ENCODE results near the gene FXN. TPM values are rescaled to one million over a fixed set of nuclear protein-coding genes. Genes with fewer than 3 reads are reported as not detected.

FXN gene
- total and polyA plus RNA-seq, 4 donors = 4.7 to 41.7 (median 23.9) TPM

DNA sequence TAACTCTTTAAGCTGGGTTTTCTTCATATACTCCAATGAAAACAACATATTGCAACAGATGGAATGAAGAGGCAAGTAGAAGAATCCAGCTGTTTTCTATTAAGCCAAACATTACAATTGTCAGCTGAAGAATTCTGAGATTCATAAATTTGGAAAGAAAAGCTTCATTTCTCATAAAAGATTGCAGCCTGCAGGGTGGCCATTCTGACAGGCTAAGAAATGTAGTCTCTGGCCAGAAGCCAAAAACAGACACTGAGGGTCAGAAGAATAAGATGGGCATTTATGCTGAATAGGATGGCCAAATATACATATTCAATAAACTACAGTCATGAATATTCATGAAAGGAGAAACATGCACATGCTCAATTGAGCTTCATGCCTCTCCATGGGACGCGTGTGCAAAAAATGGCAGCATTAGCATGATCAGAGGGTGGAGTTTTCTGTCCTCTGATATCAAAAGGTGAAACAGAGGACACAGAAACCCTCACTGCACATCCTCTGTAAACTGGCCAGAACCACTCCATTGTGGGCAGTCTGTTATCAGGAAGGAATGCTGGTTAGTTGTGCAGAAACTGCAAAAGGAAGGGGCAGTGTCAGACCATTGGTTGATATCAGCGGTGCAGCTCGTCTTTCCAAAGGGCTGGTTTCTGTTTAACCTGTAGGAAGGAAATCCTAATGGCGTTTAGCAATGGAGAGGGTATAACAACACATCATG, 50.2 kb downstream of the FXN start:
- Histone ChIP-seq H3K4me1 (ENCODE audit: control insufficient read depth in 4 of 4, insufficient read depth in 4 of 4, low read length in 3 of 4) (peaks cover 10 to 20% (median 14%) of the 10 kb centered on the region in 4 donors), H3K36me3 (ENCODE audit: control insufficient read depth in 4 of 4, insufficient read depth in 3 of 4, low read depth in 1 of 4, low read length in 3 of 4) (no peaks in the 10 kb centered on the region), H3K4me3 (ENCODE audit: low read depth in 1 of 3, low read length in 3 of 3) (no peak overlapping the region), H3K27ac (ENCODE audit: low read depth in 1 of 2, low read length in 2 of 2) (peak overlapping the region; percentile 34 to 81), H3K27me3 (ENCODE audit: control insufficient read depth in 4 of 4, insufficient read depth in 4 of 4, low read length in 3 of 4) (no peaks in the 10 kb centered on the region), H3K9ac (ENCODE audit: low read depth in 1 of 2, low read length in 2 of 2) (no peak overlapping the region), H3K9me3 (ENCODE audit: control insufficient read depth in 4 of 4, low read length in 3 of 4) (no peaks in the 10 kb centered on the region)
- TF ChIP-seq, protein P1, sequence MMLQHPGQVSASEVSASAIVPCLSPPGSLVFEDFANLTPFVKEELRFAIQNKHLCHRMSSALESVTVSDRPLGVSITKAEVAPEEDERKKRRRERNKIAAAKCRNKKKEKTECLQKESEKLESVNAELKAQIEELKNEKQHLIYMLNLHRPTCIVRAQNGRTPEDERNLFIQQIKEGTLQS (IDR thresholded peaks at IDR 0.05) = no peak
- TF ChIP-seq FOXA2 (IDR thresholded peaks at IDR 0.05) = no peak
- peak in 1 of 2 donors; percentile 30 for TF ChIP-seq RAD21 (IDR thresholded peaks at IDR 0.05)
- TF ChIP-seq, protein P2, sequence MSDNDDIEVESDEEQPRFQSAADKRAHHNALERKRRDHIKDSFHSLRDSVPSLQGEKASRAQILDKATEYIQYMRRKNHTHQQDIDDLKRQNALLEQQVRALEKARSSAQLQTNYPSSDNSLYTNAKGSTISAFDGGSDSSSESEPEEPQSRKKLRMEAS (IDR thresholded peaks at IDR 0.05) = no peak
- no peak for TF ChIP-seq GABPA (IDR thresholded peaks at IDR 0.05 in 1 of 2, conservative IDR thresholded peaks at IDR 0.05 in 1 of 2)
- no peak for TF ChIP-seq FOXA1 (IDR thresholded peaks at IDR 0.05)
- TF ChIP-seq JUND (IDR thresholded peaks at IDR 0.05) = no peak
- peak; percentile 25 for TF ChIP-seq NR2F2 (IDR thresholded peaks at IDR 0.05)
- TF ChIP-seq HNF4A (conservative IDR thresholded peaks at IDR 0.05) = no peak
- no peak for TF ChIP-seq TAF1 (conservative IDR thresholded peaks at IDR 0.05)
- TF ChIP-seq, protein P3, sequence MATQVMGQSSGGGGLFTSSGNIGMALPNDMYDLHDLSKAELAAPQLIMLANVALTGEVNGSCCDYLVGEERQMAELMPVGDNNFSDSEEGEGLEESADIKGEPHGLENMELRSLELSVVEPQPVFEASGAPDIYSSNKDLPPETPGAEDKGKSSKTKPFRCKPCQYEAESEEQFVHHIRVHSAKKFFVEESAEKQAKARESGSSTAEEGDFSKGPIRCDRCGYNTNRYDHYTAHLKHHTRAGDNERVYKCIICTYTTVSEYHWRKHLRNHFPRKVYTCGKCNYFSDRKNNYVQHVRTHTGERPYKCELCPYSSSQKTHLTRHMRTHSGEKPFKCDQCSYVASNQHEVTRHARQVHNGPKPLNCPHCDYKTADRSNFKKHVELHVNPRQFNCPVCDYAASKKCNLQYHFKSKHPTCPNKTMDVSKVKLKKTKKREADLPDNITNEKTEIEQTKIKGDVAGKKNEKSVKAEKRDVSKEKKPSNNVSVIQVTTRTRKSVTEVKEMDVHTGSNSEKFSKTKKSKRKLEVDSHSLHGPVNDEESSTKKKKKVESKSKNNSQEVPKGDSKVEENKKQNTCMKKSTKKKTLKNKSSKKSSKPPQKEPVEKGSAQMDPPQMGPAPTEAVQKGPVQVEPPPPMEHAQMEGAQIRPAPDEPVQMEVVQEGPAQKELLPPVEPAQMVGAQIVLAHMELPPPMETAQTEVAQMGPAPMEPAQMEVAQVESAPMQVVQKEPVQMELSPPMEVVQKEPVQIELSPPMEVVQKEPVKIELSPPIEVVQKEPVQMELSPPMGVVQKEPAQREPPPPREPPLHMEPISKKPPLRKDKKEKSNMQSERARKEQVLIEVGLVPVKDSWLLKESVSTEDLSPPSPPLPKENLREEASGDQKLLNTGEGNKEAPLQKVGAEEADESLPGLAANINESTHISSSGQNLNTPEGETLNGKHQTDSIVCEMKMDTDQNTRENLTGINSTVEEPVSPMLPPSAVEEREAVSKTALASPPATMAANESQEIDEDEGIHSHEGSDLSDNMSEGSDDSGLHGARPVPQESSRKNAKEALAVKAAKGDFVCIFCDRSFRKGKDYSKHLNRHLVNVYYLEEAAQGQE (IDR thresholded peaks at IDR 0.05) = no peak
- no peak for TF ChIP-seq EGR1 (IDR thresholded peaks at IDR 0.05; ENCODE audit: low read depth in 2 of 2)
- TF ChIP-seq, protein P4, sequence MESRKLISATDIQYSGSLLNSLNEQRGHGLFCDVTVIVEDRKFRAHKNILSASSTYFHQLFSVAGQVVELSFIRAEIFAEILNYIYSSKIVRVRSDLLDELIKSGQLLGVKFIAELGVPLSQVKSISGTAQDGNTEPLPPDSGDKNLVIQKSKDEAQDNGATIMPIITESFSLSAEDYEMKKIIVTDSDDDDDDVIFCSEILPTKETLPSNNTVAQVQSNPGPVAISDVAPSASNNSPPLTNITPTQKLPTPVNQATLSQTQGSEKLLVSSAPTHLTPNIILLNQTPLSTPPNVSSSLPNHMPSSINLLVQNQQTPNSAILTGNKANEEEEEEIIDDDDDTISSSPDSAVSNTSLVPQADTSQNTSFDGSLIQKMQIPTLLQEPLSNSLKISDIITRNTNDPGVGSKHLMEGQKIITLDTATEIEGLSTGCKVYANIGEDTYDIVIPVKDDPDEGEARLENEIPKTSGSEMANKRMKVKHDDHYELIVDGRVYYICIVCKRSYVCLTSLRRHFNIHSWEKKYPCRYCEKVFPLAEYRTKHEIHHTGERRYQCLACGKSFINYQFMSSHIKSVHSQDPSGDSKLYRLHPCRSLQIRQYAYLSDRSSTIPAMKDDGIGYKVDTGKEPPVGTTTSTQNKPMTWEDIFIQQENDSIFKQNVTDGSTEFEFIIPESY (IDR thresholded peaks at IDR 0.05) = no peak
- TF ChIP-seq HNF4G (IDR thresholded peaks at IDR 0.05) = no peak
- TF ChIP-seq, protein P5, sequence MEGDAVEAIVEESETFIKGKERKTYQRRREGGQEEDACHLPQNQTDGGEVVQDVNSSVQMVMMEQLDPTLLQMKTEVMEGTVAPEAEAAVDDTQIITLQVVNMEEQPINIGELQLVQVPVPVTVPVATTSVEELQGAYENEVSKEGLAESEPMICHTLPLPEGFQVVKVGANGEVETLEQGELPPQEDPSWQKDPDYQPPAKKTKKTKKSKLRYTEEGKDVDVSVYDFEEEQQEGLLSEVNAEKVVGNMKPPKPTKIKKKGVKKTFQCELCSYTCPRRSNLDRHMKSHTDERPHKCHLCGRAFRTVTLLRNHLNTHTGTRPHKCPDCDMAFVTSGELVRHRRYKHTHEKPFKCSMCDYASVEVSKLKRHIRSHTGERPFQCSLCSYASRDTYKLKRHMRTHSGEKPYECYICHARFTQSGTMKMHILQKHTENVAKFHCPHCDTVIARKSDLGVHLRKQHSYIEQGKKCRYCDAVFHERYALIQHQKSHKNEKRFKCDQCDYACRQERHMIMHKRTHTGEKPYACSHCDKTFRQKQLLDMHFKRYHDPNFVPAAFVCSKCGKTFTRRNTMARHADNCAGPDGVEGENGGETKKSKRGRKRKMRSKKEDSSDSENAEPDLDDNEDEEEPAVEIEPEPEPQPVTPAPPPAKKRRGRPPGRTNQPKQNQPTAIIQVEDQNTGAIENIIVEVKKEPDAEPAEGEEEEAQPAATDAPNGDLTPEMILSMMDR (IDR thresholded peaks at IDR 0.05; ENCODE audit: low read depth, low read length, missing input control) = no peak
- peak; percentile 4 for TF ChIP-seq SP1 (IDR thresholded peaks at IDR 0.05)
- peak; percentile 43 for TF ChIP-seq YY1 (IDR thresholded peaks at IDR 0.05)
- peak; percentile 43 to 54 for TF ChIP-seq RXRA (IDR thresholded peaks at IDR 0.05)
- no peak for DNase-seq (ENCODE audit: low spot score)
- 49% methylated on average over 5 of the region's 5 CpGs for WGBS
